Retina (tissue), 1 donor: ENCODE measurements around the gene SSH2.
A peak's percentile ranks its signal among the peaks of the same experiment; 100 is the strongest.
"Not testable (repeated sequence)": the region's sequence is repeated elsewhere in the genome, so short reads cannot be mapped to it uniquely, and the experiment has no call there.

Experiments used
- DNase-seq: peaks from one replicate; pipeline ENCODE4 v3.0.0-alpha.2; 2016

SSH2 gene

DNA sequence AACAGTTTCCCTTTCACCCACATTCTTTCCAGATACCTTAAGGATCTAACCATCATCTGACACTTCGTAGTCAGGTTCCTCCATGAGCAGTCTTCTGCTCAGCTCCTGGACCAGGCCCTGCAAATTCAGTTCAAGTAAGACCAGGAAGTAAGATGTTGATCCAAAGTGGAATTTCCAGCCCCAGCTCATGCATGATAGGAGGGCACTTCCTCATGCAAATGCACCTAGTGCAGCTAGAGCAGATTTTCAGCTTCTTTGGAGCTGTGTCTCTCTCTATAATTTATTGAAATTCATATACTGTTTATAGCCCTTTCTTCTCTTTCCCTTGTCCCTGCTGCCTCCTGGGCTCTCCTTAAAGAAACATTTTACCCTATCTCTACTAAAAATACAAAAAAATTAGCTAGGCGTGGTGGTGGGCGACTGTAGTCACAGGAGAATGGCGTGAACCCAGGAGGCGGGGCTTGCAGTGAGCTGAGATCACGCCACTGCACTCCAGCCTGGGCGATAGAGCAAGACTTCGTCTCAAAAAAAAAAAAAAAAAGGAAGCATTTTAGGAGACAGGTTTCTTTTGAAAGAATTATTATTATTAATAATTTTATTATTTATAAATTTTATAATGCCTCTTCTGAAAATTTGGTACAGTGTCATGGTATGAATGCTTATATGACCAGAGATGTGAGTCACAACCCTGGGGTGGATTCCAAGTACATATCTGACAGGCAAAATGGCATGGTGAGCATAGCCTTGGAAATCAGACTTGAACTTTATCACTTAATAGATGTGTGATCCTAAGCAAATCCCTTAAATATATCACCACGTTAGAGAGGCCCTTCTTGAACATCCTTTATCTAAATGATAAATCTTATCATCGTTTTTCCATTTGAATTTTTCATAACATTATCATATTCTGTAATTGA, 94.3 kb downstream of the SSH2 start:
- no peak for DNase-seq

DNA sequence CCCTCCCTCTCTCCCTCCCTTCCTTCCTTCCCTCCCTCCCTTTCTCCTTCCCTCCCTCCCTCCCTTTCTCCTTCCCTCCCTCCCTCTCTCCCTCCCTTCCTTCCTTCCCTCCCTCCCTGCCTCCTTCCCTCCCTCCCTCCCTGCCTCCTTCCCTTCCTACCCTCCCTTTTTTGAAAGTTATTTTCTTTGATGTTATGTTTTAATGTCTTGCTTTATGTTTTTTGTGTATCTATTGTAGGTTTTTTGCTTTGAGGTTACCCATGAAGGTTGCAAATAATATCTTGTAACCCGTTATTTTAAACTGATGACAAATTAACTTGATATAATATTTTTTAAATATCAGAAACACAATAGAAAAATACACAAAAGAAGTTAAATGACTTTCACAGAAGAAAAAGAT, 96.2 kb downstream of the SSH2 start:
- no peak for DNase-seq

DNA sequence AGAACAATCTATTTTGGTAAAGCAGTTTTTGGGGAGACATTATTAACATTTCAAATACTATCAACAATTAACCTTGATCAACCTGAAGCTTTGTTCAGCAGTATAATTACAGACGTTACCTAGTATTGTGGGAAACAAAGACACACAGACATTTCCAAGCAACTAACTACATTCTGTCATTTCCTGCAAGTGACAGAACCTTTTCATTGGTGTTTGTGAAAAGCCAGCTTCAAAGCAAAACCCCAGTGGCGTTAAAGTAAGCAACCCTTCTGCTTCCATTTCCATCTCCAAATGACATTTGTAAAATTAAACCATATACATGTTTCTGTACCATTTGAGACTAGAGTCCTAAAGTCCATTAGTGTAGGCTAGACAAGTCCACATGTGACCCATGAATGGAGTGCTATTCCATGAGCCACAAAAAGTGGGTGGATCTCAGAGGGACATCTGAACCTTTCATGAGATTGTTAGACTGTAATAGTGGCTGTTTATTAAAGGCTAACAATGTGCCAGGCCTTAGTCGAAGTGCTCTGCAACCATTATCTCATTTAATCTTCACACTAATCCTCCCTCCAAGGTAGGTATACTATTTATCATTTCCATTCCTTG, 101.2 kb downstream of the SSH2 start:
- DNase-seq: no peak

DNA sequence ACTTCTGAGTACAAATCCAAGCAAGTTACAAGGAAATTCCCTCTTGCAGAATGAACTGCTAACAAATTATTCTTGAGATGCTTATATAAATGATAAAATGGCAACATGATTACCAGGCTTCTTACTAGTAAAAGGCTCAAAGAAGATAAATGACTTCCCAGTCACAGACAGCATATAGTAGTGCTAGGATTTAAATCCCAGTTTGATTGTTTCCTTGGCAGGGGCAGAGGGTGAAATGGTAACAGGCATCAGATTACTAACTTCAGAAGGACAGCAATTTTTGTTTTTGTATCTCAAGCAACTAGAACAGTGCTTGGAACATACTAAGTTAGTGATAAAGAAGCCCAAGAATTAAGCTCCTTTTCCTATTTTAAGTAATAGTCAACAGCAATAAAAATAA, 102.8 kb downstream of the SSH2 start:
- no peak for DNase-seq

DNA sequence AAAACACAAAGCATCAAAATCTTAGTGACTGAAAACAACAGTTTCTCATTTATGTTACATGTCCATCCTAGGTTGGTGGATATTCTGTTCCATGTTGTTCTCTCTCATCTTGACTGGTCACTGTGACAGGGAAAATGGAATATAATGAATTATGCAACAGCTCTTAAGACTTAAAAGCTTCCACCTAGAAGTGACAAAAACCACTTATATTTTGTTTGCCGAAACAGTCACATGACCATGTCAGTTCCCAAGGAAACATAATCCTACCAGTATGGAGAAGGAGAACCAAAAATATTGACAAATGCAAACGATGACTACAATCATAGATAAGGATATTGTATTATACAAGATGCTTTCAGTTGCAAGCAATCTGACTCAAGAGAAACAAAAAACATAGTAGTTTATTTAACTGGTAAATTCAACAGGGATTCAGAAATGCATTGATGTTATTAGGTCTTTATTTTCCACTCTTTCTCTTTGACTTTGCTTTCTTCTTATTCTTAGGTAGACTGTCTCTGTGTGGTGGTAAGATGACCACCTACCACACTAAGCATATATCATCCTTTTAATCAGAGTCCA, 103.8 kb downstream of the SSH2 start:
- no peak for DNase-seq

DNA sequence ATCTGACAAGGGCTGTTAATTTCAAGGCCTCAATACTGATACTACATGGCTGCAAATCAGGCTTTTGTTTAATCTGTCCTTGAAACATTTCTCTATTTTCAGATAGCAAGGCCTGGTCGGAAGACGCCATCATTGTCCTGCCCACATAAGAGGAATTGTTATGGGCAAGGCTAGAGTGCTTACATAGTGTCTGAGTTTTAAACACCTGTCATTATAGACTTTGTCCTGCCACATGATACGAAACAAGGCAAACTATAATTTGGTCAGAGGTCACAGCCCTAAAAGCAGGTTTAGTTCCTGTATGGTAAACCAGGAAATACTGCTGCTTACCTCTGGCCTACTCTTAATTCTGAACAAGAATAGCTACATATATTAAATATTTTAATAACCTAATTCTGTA, 104.4 kb downstream of the SSH2 start:
- no peak for DNase-seq

DNA sequence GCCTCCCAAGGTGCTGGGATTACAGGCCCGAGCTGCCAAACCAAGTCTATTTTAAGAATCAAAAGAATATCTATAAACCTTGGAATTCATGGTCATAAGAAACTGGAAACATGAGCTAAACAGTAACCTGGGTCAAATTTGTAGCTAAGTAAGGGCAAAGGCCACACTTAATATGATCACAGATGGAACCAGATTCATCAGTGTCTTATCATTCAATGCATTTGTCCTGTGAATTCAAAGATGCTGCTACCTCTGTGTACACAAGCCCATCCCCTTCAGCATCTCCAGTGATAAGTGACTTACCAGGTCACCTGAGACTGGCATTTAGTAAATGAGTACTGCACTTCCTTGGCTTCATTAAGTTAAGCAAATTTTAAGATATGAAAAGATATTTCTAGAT, 108.1 kb downstream of the SSH2 start:
- no peak for DNase-seq

DNA sequence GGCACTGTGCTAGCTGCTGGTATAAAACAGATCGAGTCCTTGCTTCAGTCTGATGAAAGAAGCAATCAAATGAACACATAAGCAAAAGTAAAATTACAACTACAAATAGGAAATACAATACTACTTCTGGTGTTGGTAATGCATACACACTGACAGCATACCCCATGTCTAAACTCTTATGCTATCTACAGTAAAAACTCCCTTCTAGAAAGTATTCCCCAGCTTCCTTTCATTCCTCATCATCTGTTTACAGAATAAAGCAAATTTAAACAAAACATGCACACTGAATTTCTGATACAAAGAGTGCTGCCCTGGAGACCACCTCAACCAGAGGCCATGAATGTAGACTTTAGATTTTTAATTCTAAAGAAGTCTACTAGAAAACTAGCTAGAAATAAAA, 109.6 kb downstream of the SSH2 start:
- no peak for DNase-seq

DNA sequence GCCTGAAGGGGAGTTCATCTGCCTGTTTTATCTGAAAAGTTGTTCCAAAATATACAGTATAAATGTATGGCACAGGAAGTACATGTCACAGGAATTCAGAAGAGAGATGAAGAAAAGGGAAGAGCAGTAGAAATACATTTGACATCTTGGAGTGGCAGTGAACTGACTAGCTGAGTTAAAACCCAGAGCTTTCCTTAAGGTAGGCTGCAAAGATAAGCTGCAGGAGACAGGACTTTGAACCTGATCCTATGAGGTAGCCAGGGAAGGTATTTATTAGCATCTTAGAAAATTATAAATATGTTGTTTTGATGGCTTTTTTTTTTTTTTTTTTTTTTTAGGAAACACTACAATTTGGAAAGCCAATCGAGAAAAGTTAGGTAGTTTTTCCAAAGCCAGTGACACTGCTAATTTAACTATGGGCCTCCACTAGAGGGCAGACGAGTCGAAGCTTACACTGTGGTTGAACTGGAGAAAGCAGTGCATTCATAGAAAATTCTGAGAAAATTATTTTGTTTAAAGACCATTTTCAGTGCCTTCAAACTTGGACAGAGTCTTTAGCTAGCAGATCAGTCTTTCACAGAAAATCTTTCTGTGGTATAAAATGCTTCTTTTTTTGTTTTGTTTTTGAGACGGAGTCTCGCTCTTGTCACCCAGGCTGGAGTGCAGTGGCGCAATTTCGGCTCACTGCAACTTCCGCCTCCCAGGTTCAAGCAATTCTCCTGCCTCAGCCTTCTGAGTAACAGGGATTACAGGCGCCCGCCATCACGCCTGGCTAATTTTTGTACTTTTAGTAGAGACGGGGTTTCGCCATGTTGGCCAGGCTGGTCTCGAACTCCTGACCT, 122.3 kb downstream of the SSH2 start:
- DNase-seq: peak; percentile 66

DNA sequence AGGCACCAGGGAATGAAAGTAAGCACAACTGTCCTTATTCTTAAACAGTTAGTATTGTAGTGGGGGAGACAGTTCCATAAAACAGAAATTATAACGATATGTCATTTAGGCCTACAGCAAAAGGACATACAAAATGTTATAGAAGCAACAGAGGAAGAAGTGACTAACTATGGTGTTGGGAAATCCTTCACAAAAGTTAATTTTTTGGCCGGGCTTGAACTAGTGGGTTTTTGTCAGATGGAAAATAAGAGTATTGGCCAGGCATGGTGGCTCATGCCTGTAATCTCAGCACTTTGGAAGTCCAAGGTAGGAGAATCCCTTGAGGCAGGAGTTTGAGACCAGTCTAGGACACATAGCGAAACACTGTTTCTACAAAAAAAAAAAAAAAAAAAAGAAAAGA, 127.8 kb downstream of the SSH2 start:
- no peak for DNase-seq

DNA sequence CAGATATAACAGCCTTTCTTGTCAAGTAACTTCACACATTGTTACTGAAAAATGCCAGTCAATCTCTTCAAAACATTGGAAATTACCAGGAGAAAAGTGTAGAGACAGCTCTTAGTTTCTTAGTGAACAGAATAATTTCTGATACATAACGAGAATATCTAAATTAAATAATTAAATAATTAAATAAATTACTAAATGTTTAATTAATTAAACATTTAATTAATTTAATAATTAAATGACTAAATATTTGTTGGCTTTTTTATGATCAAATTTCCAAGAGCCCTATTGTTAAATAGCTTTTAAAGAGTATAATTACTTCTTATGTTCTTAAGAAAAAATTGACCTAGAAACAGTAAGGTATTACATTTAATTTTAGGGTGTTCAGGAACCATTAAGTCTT, 129.6 kb downstream of the SSH2 start:
- DNase-seq: no peak

DNA sequence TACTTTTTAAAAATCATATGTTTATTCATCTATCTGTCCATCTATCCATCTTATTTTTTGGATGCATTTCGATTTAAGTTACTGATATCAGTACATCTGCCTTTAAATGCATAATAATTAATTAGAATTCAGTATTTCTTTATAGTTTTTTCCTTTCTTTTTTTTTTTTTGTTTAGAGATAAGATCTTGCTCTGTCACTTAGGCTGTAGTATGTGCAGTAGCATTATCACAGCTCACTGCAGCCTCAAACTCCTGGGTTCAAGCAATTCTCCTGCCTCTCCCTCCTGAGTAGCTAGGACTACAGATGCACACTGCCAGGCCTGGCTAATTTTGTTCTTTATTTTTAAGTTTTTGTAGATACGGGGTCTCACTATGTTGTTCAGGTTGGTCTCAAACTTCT, 133.4 kb downstream of the SSH2 start:
- no peak for DNase-seq

DNA sequence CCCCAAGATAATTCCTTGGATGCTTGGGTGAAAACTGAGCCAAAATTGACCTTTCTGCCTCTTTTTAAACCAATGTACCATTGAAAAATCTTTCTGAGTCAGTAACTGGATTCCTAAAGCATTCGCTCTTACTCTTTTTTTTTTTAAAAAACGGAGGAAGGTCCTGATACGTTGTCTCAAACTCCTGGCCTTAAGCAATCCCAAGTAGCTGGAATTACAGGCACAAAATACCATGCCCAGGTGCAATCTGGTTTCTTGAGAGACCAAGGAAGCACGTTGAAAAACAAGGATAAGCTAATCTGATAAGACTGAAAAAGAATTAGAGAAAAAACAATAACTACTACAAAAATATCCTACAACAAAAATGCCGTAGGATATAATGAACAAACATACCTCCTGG, 136.5 kb downstream of the SSH2 start:
- no peak for DNase-seq

DNA sequence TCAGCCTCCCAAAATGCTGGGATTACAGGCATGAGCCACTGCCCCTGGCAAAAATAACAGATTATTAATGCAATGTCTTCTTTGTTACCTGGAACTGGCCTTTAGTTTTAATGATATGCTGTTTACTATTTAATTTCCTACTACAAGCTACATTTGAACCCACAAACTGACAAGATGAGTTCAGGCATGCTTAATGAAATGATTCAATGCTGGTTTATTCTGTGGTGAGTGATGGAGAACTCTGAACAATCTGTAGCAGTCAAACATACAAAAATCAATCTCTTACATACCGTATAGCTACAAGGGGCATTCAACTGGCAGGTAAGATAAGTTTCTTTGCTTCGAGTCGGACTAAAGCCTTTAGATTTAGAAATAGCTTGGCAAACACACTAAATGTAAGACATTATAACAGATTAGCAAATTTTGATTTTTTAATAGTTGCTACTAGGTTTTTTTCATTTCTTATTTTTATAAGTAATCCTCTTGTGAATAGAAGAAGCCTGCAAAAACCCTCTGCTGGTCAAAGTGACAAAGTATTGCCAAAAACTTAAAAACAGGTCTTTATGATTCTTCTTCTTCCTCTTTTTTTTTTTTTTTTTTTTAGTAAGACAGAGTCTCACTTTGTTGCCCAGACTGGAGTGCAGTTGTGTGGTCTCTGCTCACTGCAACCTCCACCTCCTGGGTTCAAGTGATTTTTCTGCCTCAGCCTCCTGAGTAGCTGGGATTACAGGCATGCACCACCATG, 138.5 kb downstream of the SSH2 start:
- no peak for DNase-seq

DNA sequence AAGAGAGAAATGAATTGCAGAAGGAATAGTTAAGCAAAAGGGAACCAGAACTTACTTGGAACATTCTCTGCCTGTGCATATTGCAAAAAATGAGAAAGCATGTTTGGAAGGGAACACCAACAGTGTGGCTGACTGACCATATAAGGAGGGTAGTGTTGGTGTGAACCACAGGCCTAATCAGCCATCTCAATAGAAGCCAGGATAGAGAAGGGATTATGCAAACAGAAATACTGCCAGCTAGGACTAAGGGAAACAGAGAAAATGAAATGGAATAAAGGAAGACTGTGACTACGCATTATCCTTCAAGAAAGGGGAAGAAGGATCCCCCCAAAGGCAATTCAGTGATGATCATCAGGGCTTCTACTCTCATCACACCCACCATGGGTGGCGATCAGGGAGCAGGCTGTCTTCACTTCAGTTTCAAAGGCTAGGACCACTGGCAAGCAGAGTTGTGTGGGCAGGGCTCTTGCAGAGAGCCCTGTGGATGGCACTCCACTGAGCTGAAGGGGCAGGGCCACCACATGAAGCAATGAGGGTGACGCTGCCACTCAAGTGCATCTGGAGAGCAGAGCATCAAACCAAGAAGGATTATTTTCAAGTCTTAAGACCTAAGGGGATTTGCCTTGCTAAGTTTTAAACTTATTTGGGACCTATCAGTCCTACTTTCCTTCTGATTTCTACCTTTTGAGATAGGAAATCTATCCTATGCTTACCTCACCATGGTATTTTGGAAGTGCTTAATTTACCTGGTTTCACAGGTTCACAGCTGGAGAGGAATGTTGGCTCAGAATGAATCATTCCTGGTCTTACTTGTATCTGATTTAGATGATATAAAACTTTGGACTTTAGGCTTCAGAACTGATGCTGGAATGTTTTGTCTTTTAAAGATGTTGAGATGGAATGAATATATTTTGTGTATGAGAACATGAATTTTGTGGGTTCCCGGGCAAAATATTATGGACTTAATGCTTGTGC, 140.5 kb downstream of the SSH2 start:
- DNase-seq: no peak

DNA sequence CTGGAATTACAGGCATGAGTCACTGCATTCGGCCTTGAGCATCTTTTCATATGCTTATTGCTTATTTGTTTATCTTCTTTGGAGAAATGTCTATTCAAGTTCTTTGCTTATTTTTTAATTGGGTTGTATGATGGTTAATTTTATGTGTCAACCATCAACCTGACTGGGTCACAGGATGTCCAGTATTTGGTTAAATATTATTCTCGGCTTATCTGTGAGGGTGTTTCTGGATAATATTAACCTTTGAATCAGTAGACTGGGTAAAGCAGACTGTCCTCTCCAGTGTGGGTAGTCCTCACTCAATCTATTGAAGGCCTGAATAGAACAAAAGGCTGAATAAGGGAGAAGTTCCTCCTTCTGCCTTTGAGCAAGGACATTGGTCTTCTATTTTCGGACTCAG, 142.0 kb downstream of the SSH2 start:
- no peak for DNase-seq

DNA sequence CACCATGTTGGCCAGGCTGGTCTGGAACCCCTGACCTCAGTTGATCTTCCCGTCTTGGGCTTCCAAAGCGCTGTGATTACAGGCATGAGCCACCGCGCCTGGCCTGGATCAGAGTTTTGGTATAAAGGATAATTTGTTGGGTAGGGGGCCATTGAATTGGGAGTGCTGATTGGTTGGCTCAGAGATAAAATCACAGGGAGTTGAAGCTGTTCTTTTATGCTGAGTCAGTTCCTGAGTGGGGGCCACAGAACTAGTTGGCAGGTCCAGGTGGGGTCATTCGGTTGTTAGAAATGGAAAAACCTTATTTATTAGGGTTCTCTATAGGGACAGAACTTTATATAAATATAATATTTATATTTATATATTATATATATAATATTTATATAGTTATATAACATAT, 147.1 kb downstream of the SSH2 start:
- DNase-seq: no peak

DNA sequence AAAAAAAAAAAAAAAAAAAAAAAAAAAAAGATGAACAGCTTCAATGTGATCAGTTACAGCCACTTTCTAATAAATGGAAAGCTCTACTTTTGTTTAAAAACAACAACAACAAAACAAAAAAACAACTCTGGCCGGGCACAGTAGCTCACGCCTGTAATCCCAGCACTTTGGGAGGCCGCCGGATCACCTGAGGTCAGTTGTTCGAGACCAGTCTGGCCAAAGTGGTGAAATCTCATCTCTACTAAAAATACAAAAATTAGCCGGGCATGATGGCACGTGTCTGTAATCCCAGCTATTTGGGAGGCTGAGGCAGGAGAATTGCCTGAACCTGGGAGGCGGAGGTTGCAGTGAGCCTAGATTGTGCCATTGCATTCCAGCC, 150.2 kb downstream of the SSH2 start:
- not testable (repeated sequence) for DNase-seq

DNA sequence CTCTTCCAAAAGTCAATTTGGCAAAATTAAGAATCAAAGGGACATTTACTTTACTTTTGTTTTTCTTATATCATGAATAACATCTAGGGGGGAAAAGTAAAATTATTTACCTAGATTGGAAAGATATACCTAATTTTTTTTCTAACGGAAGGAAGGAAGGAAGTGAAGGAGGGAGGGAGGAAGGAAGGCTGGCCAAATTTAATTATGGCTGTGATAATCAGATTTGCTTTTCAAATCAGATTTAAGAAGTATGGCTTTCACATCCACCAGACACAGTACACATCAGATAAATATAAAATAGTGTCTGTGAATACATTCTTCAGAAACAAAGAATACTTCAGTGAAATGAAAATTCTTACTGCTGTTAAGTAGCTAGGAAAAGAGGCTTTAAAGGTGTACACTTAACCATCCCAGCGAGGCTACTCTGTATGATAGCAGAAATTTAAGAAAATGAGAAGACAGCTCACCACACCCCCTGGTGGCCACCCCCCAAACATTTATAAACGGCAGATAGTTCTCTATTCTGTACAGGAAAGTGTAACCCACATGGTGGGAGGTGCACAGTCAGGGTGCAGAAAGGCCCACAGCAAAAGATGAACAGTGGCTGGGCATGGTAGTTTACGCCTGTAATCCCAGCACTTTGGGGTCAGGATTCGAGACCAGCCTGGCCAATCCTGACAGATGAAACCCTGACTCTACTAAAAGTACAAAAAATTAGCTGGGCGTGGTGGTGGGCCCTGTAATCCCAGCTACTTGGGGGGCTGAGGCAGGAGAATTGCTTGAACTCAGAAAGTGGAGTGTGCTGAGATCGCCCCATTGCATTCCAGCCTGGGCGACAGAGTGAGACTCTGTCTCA, 150.8 kb downstream of the SSH2 start:
- peak; percentile 49 for DNase-seq

DNA sequence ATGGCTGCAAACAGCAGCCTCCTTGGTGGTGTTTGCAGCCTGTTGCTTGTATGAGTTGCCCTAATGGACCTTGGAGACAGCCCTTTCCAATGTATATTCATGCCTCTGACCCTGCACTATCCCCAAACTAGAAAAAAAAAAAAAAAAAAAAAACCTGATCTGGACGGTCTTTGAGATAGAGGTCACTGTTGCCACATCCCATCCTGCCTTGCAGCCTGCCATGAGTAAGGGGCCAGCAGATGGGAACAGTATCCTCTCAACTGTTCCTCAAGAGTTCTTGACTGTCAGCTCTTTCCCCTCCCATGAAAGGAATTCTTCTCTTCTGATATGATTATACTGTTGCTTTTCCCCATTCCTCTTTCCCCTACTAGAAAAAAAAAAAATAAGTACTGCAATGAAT, 152.4 kb downstream of the SSH2 start:
- DNase-seq: no peak
